ENCODE measurements around the gene SLC24A4.

DNA sequence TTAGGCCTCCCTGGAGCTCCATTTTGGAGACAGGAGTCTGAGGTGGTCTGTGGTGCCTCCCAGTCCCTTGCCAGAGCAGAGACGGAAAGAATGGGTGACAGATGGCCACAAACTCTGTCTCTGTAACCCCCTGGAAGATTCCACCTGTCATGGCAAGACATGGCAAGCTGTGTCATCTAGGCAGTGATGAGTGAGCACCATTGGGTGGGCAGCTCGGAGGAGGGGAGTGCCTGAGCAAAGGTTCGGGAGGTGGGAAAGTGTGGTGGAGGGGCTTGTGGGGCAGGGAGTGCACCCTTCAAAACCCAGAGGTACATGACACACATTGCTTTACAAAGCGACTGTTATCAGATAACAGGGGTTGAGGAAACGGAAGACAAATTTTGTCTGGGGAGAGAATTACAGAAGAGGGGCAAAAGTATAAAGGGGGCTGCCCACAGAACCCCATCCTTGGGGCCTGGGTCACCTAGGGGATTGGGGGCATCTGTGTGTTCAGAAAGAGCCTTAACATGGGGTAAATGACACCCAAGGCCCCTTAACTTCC lies 194.1 kb downstream of the SLC24A4 start:
- TF ChIP-seq, protein P1, sequence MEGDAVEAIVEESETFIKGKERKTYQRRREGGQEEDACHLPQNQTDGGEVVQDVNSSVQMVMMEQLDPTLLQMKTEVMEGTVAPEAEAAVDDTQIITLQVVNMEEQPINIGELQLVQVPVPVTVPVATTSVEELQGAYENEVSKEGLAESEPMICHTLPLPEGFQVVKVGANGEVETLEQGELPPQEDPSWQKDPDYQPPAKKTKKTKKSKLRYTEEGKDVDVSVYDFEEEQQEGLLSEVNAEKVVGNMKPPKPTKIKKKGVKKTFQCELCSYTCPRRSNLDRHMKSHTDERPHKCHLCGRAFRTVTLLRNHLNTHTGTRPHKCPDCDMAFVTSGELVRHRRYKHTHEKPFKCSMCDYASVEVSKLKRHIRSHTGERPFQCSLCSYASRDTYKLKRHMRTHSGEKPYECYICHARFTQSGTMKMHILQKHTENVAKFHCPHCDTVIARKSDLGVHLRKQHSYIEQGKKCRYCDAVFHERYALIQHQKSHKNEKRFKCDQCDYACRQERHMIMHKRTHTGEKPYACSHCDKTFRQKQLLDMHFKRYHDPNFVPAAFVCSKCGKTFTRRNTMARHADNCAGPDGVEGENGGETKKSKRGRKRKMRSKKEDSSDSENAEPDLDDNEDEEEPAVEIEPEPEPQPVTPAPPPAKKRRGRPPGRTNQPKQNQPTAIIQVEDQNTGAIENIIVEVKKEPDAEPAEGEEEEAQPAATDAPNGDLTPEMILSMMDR (IDR thresholded peaks at IDR 0.05) = no peak
- no peak for TF ChIP-seq EP300 (IDR thresholded peaks at IDR 0.05)
- no peak for TF ChIP-seq POLR2A (IDR thresholded peaks at IDR 0.05)
